ENCODE measurements around the gene CLASP1.
"Not testable (repeated sequence)": the region's sequence is repeated elsewhere in the genome, so short reads cannot be mapped to it uniquely, and the experiment has no call there.

Gene CLASP1

GRCh38 chr2:121324601-121325000 is 324.7 kb downstream of the CLASP1 start:
- no peak overlapping the region for H3K4me3 ChIP-seq (ENCODE audit: low read depth, low read length)
- no peak for TF ChIP-seq CTCF (IDR thresholded peaks at IDR 0.05; ENCODE audit: borderline replicate concordance, insufficient read depth, low read depth, low read length)

GRCh38 chr2:121321476-121321875 is 327.8 kb downstream of the CLASP1 start:
- H3K4me3 ChIP-seq (ENCODE audit: low read depth, low read length): no peak overlapping the region
- TF ChIP-seq CTCF (IDR thresholded peaks at IDR 0.05; ENCODE audit: borderline replicate concordance, insufficient read depth, low read depth, low read length): no peak

GRCh38 chr2:121319941-121320340 is 329.3 kb downstream of the CLASP1 start:
- no peak overlapping the region for H3K4me3 ChIP-seq (ENCODE audit: low read depth, low read length)
- TF ChIP-seq CTCF (IDR thresholded peaks at IDR 0.05; ENCODE audit: borderline replicate concordance, insufficient read depth, low read depth, low read length): no peak

GRCh38 chr2:121316986-121317385 is 332.3 kb downstream of the CLASP1 start:
- no peak overlapping the region for H3K4me3 ChIP-seq (ENCODE audit: low read depth, low read length)
- TF ChIP-seq CTCF (IDR thresholded peaks at IDR 0.05; ENCODE audit: borderline replicate concordance, insufficient read depth, low read depth, low read length): no peak

GRCh38 chr2:121313701-121314100 is 335.6 kb downstream of the CLASP1 start:
- H3K4me3 ChIP-seq (ENCODE audit: low read depth, low read length): not testable (repeated sequence)

GRCh38 chr2:121309801-121310200 is 339.5 kb downstream of the CLASP1 start:
- no peak overlapping the region for H3K4me3 ChIP-seq (ENCODE audit: low read depth, low read length)
- TF ChIP-seq CTCF (IDR thresholded peaks at IDR 0.05; ENCODE audit: borderline replicate concordance, insufficient read depth, low read depth, low read length): no peak

- H3K4me3 ChIP-seq (ENCODE audit: low read depth, low read length): no peak overlapping the region
- TF ChIP-seq CTCF (IDR thresholded peaks at IDR 0.05; ENCODE audit: borderline replicate concordance, insufficient read depth, low read depth, low read length): no peak
These were observed 339.9 kb downstream of the CLASP1 start for GRCh38 chr2:121309323-121309722.

GRCh38 chr2:121307048-121307447 is 342.2 kb downstream of the CLASP1 start:
- no peak for TF ChIP-seq CTCF (IDR thresholded peaks at IDR 0.05; ENCODE audit: borderline replicate concordance, insufficient read depth, low read depth, low read length)
- no peak overlapping the region for H3K4me3 ChIP-seq (ENCODE audit: low read depth, low read length)
